HG03135 (cell line): ENCODE data around the gene GBF1.

Source experiments
- ATAC-seq: cut with Tn5 transposase; IDR thresholded peaks from one replicate; pipeline ENCODE4 v1.9.1; 2021; ENCODE audit warnings: mild to moderate bottlenecking, moderate library complexity; ENCODE audit not compliant: unreplicated experiment

Gene GBF1

DNA sequence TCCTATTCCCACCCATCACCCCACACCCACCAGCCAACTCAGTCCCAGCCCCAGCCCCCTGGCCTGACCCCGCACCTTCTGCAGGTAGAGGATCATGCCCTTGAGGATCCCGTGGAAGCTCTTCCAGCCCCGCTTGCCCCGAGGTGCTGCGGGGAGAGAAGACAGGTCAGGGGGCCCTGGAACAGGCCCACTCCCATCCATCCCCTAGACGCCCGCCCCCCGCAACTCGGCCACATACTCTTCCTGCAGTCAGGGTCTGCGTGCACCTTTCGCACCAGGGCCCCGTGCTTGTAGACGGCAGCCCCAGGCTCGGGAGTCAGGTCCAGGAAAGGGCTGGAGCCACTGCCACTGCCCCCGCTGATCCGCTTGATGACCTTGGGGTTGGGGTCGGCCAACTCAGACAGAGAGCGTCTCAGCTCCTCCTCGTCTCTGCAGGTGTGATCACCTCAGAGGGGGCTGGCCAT is 159.8 kb downstream of the GBF1 start:
- ATAC-seq, result no peak

DNA sequence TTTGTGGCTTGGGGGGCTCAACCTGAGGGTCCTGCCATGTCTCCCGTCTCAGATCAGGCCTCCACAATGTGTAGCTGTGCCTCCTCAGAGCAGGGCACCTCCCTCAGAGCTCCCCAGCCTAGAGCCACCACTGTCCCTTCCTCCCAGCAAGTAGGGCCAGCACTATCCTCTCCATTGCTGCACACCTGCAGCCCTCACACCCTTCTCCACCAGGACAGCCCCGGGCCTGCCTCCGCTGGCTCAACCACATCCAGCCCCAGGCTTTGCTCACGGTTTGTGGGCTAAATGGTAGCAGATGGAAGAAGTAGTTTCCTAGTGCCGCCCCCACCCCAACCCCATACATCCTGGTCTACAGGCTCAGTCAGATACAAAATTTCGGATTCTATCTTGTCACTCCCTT is 160.3 kb downstream of the GBF1 start:
- no peak for ATAC-seq

DNA sequence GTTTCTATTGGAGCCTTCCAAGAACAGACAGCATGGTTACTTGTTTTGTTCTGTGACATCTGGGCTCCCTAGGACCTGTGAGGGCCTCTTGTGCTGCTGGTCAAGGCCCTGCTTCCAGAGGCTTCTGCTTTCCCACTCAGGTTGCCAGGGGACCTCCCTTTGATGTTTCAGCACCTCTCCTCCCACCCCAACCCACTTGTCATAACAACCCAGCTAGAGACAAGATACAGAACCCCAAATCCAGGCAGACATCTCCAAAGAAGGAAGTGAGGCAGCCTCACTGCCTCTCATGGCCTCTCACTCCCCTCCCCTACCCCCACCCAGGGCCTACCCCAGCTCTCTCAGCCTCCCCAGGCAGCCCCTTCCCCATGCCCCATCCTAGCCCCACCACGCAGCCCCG is 161.5 kb downstream of the GBF1 start:
- no peak for ATAC-seq

DNA sequence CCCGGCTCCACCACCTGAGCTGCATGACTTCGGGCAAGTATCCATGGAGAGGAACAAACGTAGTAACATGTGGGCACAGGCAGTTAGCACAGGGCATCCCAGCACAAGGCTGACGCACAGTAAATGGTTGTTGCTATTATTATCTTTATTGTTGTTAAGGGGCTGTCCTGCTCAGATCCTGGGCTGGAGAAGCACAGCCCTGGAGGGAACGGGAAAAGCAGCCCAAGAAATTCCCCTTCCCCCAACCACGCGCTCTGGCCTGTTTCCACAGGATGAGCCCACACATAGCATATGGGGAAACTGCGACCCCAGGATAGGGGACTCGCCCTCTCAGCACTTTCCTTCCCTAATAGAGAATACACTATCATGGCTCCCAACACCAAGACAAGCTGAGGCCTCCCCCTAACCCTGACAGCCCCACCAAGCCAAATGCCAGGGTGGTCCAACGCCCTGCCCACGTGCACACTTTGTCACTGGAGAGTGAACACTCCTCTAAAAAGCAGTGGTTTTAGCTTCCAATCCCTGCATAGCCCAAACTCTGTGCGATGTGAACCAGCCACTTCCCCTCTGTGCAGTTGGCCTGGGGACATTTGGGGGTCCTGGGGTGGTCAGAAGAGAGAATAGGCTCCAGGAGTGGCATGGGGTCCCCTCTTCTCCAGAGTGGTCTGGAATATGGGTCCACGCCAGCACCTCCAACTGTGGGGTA is 162.2 kb downstream of the GBF1 start:
- no peak for ATAC-seq

DNA sequence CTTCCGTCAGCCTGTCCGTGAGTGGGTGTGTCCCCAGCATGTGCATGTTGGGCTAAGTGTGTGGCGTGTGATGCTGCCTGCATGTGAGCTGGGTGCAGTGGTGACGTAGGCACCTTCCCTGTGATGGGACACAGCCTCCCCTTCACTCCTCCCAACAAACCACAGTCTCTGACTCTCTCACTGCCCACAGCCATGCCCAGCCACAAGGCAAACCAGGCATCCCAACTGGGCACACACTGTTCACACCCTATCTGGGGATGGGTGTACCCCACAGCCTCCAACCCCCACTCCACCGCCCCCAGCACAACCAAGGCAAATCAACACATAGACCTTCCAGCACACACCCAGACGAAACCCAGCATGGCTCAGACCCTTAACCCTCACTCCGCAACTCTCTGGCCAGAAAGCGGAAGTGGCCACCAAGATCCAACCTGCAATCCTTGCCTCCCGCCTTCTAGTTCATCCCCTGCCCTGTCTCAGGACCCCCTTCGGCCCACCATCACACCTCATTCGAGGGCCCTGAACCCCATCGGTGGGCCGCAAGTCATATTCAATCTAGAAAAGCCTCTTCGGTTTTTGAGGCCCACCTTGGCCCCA is 162.9 kb downstream of the GBF1 start:
- no peak for ATAC-seq

DNA sequence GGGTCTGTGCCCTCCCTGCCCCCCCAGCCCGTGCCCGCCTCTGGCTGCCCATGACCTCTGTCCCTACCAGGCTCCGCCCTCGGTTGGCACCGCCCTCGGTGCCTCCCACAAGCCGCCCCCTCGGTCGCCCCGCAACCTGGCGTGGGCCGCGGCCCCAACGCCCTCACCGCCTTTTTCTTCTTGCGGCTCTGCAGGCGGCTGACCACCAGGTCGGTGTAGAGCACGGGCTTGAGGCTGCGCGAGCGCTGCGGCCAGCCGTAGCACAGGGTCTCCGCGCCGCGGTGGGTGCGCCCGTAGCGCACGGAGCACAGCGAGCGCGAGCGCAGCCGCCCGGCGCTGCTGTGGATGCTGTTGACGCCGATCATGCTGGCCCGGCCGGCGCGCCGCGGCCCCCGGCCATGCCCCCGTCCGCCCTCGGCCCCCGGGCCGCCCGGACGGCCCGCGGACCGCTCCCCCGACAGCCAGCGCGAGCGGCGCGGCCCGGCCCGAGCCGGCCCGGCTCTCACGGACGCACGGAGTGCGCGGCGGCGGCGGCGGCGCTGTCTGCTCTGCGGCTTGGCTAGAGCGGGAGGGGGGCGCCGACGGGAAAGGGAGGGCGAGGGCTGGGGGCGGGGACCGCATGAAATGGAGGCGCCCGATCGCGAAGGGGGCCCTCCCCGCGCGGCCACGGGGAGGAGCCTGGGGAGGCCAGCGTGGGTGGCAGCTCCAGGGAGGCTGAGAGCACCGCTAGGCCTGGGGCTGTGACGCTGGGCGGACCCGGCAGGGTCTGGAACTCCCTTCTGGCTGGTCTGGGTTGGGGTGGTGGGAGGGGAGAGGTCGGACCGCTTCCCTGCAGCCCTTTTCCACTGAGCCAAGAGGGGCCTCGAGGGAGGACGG is 163.6 kb downstream of the GBF1 start:
- no peak for ATAC-seq

DNA sequence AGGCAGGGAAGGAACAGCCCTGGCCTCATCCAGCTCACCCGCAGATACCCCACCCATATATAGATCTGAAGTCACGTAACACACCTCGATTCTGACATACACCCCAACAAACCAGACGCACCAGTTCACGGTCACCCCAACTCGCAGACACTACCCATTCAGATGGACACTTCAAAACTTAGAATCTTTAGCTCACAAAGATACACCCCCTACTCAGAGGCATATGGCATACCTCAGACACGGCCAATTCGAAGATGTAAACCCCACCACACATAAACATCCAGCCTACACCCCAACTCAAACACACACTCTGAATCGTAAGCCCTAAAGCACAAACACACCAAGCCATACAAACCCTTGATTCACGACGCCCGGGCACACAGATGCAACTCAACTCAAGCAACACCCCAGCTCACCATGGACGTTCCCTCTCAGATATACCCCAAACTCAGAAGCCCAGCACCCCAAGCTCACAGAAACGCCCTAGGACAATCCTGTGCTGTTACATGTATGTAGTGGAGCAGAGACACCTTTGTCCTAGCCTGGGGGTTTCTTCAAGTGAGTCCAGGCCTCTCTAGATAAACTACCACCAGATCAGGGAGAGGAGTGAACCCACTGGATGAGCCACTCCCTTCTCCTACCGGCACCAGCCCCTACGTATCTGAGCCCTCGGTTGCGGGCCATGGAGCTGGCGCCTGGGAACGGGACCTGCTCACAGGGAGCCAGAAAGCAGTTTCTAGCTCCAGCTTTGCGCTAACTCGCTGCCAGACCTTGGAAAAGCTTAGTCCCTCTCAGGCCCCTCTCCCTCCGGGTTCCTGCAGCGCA is 164.5 kb downstream of the GBF1 start:
- no peak for ATAC-seq

DNA sequence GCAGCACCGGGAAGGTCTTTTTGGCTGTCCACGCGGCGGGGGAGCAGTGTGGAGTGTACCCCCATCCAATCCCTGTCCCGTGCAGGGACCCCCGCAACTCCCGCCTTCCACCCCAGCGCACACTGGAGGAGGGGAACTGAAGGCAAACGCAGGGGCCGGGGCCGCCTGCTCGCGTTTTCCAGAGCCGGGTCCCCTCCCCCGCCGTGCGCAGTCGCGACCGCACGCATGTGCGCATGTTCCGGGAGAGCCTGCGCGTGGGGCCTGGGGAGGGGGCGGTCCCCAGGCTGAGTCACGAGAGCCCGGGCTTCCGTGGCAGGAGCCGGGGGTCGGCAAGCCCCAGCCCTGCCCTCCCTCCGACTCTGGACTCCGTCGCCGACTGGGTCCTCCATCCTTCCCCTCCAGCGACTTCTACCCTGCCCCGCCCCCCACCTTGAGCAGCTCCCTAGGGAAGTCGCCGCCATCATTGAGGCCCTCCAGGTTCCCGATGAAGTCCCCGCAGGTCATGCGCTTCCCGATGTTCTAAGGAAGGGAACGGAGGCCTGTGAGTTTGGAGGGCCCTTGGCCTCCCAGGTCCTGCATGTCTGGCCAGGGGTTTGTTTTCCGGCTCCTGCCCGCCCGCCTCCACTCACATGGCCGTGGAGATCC is 165.2 kb downstream of the GBF1 start:
- ATAC-seq, result no peak

DNA sequence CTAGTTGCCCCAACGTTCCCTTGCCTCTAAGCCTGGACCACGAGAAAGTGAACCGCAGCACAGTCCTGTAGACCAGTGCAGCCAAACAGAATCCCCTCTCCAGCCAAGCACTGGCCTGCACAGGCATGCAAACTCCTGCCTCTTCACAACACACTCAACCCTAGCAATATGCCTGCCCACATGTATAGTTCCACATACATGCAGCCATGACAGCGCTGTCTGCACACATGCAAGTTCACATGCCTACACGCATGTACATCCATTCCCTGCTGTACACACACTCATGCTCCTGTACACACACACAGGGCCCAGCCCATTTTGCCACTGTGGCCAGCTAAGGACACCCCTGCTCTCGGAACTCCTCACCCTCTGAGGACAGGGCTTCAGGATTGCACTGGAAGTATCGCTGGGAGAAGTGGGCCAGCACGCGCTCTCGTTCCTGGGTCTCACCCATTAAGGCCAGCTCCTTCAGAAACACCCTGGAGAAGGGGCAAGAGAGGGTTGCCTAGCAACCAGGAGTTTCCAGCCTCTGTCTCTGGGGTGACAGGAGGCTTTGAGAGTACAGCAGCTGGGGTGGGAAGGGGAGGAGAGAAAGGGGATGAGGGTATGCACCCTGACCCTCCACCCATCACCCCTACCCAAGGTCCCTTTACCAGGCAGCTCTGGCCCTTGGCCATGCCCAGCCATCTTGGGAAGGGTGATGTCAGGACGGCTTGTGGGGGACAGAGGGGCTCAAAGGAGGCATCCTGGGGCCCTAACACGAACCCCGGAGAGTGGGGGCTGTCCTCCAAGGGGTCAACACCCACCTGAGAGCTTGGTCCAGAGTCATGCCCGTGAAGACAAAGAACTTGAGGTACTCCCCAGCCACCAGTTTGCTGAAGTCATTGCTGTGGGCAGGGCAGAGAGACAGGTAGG is 166.3 kb downstream of the GBF1 start:
- ATAC-seq, result no peak

DNA sequence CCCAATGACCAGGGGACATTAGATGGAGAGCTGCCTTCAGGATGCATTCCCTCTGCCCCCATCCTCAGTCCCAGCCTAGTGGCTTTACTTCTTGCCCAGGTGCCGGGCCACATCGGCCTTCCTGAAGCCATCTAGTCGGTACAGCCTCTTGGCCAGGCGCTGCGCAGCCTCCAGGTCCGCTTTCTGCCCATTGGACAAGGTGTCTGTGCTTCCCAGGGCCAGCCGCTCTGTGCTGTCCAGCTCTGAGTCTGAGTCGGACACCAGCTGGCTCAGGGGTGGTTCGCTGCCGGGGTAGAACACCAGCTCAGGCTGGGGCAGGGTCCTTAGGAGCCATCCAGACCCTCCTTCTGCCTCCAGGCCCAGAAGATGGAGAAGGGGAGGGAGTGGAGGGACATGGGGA is 167.0 kb downstream of the GBF1 start:
- ATAC-seq, result no peak

DNA sequence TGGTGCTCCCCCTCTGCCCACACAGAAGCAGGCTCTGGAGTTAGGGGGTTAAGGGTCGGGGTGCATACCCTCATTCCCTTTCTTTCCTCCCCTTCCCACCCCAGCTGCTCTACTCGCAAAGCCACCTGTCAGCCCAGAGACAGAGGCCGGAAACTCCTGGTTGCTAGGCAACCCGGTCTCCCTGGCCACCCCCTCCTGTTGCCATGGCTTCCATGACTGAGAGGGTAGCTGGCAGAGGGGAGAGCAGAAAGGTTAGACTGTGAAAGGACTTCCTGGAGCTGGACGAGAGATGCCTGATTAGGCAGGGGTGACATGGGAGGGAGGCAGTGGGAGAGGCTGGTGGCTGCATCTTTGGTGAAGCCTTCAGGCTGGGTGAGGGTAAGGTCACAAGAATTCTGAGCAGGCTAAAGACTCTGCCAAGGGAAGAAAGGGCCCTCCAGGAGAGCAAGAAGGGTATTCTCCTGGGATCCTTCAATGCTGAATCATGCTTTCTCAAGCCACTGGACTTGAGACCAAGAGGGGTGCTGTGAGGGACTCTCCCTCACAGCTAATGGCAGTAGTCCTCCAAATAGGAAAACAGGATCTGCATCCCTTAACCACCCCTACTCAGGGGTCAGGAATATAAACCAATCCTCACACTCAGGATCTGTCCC is 167.8 kb downstream of the GBF1 start:
- no peak for ATAC-seq

DNA sequence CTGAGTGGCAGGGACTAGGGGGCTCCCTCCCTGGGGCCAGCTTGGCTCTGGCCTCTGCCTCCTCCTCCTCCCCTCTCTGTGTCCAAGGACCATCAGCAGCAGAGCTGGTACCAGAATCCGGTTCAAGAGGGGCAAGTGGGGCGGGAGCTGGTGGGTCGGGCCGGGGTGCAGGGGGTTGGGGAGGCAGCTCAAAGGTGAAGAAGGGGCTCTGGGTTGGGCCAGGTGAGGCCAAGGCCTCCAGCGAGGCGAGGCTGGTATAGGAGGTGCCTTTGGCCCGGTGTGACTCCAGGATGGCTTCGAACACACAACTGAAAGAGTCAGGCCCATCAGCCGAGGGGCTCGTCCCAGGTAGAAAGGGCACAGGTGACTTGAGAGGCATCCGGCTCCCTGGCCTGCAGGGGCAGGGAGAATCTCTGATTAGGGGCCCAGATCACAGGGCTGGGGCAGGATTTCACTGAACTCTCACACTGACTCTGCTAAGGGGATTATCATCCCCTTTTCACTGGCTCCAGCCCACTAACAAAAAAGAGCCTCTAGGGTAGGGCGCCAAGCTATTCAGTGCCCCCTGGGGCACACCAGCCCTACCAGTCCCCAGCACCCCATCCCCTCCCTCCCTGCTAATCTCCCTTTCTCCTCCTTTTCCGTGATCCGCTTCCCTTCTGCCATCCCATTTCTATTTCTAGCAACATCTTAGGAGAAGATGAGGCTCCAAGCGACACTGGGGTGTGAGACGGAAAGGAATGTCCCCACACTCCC is 168.7 kb downstream of the GBF1 start:
- no peak for ATAC-seq

DNA sequence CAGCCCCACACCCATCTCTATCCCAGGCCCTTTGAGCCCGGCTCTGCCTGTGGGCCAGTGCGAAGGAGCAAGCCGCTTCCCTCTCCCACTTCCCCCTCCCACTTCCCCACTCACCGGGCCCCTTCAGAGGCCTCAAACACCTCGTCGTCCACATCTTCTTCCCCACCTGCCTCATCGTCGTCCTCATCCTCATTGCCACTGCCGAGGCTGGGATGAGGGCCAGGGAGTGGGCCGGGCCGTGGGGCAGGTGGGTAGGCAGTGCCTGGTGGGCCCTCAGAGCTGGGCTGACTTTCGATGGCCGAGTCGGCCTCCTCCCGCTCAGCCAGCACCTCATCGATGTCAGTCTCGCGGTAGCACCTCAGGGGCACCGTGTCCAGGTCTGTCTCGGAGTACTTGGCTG is 169.4 kb downstream of the GBF1 start:
- ATAC-seq, result no peak

DNA sequence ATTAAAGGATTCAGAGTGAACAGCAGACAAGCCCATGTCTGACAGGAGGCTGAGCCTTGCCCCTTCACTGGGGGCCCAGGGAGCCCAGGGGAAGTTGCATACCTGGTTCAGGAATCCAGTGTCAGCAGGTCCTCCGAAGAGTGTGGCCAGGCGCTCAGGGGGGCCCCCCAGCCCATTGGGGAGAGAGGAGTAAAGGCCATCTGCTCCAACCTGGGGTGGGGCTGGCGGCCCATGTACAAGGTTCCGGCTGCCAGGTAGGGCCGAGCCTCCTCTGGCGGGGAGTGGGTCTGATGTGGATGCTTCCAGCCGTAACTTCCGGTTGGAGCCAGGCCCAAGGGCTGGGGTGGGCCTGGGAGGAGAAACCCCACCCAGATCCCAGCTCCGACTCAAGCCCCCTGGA is 171.0 kb downstream of the GBF1 start:
- no peak for ATAC-seq

DNA sequence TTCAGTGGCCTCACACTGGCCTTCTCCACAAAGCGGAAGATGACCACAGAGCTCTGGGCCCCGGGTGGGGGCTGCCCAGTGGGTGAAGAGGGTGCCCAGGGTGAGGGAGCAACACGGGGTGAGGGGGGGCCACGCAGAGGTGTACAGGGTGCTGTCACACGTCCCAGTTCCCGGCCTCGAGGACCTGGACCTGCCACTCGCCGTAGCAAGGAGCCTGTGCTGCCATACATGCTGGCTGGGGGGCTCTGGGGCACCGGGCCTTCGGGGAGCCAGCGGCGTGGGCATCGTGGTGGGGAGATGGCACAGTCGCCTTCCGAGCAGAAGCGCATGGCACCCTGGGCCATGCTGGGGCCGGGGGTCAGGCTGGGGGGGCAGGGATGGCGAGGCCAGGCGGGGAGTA is 171.4 kb downstream of the GBF1 start:
- ATAC-seq, result no peak

DNA sequence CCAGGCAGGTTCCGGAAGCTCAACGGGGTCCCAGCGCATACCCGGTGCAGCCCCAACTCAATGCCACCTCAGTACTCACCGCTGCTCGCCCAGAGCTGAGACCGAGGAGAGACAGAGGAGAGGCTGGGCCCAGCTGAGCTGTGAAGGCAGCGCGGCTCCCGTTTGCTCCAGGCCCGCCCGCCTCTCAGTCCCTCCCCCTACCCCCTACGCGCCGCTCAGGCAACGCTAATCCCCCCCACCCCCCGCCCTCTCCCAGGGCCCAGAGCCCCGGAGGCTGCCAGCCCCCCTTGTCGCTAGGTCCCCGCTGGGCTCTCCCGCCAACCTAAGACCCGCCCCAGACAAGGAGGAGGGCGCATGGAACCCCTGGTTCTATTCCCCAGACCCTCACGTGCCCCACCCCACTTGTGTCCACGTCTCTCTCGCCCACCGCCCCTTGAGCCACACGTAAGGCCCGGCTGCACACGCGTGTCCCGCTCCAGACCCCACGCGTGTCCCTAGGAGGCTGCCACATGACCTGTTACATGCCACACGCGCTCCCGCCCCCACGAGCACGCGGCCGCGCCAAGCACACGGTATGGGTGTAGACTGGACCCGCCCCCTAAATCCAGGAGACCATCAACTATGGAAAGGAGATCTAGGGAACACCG is 173.4 kb downstream of the GBF1 start, which contains the start of gene PSD:
Gene PSD, minus strand, starts transcription at position 164 of the 647 bp plus-strand sequence. CDS start 1,747 bp downstream, outside the sequence.
- no peak for ATAC-seq
